ENCODE measurements around the gene ADGRA1. TPM values are rescaled to one million over a fixed set of nuclear protein-coding genes. Genes with fewer than 3 reads are reported as not detected.

The ADGRA1 gene
- total and polyA plus RNA-seq, 2 of the 8 experiments (the other 6 are each of a cell fraction or from before 2014, with no cell fraction given): 0.17 to 0.21 TPM

DNA sequence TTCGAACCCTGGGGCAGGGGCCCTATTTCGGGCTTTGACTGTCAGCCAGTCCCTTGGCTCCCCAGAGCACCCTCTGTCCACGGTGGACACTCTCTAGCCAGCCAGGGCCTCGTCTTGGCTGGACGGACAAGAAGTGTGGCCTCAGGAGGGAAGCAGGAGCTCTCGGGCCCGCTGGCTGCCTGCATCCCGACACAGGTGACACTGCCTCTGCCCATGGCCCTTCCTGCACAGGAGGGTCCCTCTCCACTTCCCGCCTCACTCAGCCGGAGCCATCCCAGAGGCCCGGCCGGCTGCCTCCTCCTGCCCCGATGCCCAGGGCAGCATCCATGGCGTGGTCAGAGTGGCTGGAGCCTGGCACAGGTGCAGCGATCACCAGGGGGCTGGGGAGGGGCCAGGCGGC, 7.9 kb downstream of the ADGRA1 start (continued):
- TF ChIP-seq RFX5 (IDR thresholded peaks at IDR 0.05; ENCODE audit: borderline replicate concordance, low read depth, low read length) (no peak), EGR1 (IDR thresholded peaks at IDR 0.05; ENCODE audit: borderline replicate concordance, low read depth, low read length) (no peak), RXRA (IDR thresholded peaks at IDR 0.05; ENCODE audit: insufficient read depth, low read depth, low read length) (no peak), ASH2L (IDR thresholded peaks at IDR 0.05; ENCODE audit: low read length) (no peak)
- TF ChIP-seq, protein P1, sequence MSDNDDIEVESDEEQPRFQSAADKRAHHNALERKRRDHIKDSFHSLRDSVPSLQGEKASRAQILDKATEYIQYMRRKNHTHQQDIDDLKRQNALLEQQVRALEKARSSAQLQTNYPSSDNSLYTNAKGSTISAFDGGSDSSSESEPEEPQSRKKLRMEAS (IDR thresholded peaks at IDR 0.05): no peak
